AG04449 (cell line): Measurements from ENCODE around the gene UBE2O.

Experiments
- CTCF ChIA-PET: fragments of 350-600 bp; formaldehyde crosslinking; extraction: SDS; loops from one replicate; lab custom pipeline; 2021; ENCODE audit warnings: antibody characterized with exemption; lab: Yijun Ruan, JAX
- POLR2A ChIA-PET: fragments of 400-600, 350-600 bp; formaldehyde crosslinking; extraction: SDS; loops from one replicate; lab custom pipeline; 2020; ENCODE audit warnings: antibody characterized with exemption, inconsistent platforms; lab: Yijun Ruan, JAX
- DNase-seq: peaks from one replicate; pipeline ENCODE4 v3.0.0-alpha.2; 2010; ENCODE audit warnings: low read depth, low spot score
- H3K4me3 ChIP-seq: 2 replicates; pipeline ENCODE4 v1.5.1; 2011; ENCODE audit warnings: low read depth, mild to moderate bottlenecking, control low read depth, low read length
- CTCF ChIP-seq: IDR thresholded peaks from one replicate; pipeline ENCODE4 v1.5.1; 2011; ENCODE audit warnings: mild to moderate bottlenecking, moderate library complexity, low read length, control low read depth, inconsistent platforms; ENCODE audit not compliant: insufficient read depth; ENCODE audit errors: missing control alignments

Gene UBE2O

GRCh38 chr17:76415786-76416185 is 37.2 kb downstream of the UBE2O start:
- no peak for TF ChIP-seq CTCF
- DNase-seq: no peak
- H3K4me3 ChIP-seq: no peak overlapping the region
- POLR2A ChIA-PET: no interaction called here
- CTCF ChIA-PET: interaction anchor here (0.9 to 26.4 kb wide), 4 partner anchors 7 to 42 kb away, joined by 3 to 578 read pairs (median 16); partner anchors contain the start of gene SPHK1

GRCh38 chr17:76414334-76415295 is 38.3 kb downstream of the UBE2O start:
- TF ChIP-seq CTCF: no peak
- no peak overlapping the region for H3K4me3 ChIP-seq
- ChIA-PET CTCF (interaction anchor here (0.9 to 26.4 kb wide), 14 partner anchors 12 to 210 kb away, joined by 3 to 578 read pairs (median 4); partner anchors contain the start of genes SPHK1 and UBE2O), POLR2A (interaction anchor here (1.1 kb wide), 1 partner anchor 32 kb away, joined by 4 read pairs; no protein-coding TSS in a partner anchor)
- DNase-seq: no peak

GRCh38 chr17:76411247-76411646 is 41.7 kb downstream of the UBE2O start:
- no peak overlapping the region for H3K4me3 ChIP-seq
- TF ChIP-seq CTCF: no peak
- DNase-seq: no peak
- CTCF ChIA-PET: interaction anchor here (1.2 to 32.3 kb wide), 9 partner anchors 16 to 108 kb away, joined by 3 to 851 read pairs (median 9); partner anchors contain the start of genes QRICH2 and SPHK1
- POLR2A ChIA-PET: no interaction called here

GRCh38 chr17:76410328-76410965 is 42.5 kb downstream of the UBE2O start:
- TF ChIP-seq CTCF: no peak
- no peak overlapping the region for H3K4me3 ChIP-seq
- no peak for DNase-seq
- CTCF ChIA-PET: interaction anchor here (1.2 to 32.3 kb wide), 8 partner anchors 17 to 107 kb away, joined by 3 to 851 read pairs (median 10); partner anchors contain the start of genes QRICH2 and SPHK1
- POLR2A ChIA-PET: no interaction called here

- CTCF ChIA-PET: interaction anchor here (0.7 to 32.3 kb wide), 27 partner anchors 10 to 304 kb away, joined by 3 to 851 read pairs (median 6); partner anchors contain the start of genes QRICH2, RHBDF2, SPHK1 and UBE2O
- POLR2A ChIA-PET: no interaction called here
- DNase-seq: no peak
- no peak overlapping the region for H3K4me3 ChIP-seq
- TF ChIP-seq CTCF: peak; percentile 80
Observed at GRCh38 chr17:76408037-76408849, 44.7 kb downstream of the UBE2O start.
